Retinal pigment epithelial cell (primary cell): Measurements from ENCODE around the gene MID2.
"Not testable (repeated sequence)": the region's sequence is repeated elsewhere in the genome, so short reads cannot be mapped to it uniquely, and the experiment has no call there.

Experiments used
- DNase-seq: peaks from one replicate; pipeline ENCODE4 v3.0.0-alpha.2; 2010; ENCODE audit warnings: low read depth
- H3K4me3 ChIP-seq: 2 replicates; pipeline ENCODE4 v1.5.1; 2011; ENCODE audit warnings: mild to moderate bottlenecking, low read length, control low read depth, moderate library complexity
- TF ChIP-seq, protein P1 (sequence below): conservative IDR thresholded peaks from 2 replicates; pipeline ENCODE4 v1.5.1; 2011; ENCODE audit warnings: low read depth, low read length, control low read depth, inconsistent platforms

Gene MID2

GRCh38 chrX:107856289-107856688 is 30.6 kb downstream of the MID2 start:
- no peak for DNase-seq
- TF ChIP-seq, protein P1, sequence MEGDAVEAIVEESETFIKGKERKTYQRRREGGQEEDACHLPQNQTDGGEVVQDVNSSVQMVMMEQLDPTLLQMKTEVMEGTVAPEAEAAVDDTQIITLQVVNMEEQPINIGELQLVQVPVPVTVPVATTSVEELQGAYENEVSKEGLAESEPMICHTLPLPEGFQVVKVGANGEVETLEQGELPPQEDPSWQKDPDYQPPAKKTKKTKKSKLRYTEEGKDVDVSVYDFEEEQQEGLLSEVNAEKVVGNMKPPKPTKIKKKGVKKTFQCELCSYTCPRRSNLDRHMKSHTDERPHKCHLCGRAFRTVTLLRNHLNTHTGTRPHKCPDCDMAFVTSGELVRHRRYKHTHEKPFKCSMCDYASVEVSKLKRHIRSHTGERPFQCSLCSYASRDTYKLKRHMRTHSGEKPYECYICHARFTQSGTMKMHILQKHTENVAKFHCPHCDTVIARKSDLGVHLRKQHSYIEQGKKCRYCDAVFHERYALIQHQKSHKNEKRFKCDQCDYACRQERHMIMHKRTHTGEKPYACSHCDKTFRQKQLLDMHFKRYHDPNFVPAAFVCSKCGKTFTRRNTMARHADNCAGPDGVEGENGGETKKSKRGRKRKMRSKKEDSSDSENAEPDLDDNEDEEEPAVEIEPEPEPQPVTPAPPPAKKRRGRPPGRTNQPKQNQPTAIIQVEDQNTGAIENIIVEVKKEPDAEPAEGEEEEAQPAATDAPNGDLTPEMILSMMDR: no peak
- H3K4me3 ChIP-seq: no peak overlapping the region

GRCh38 chrX:107857041-107857440 is 31.4 kb downstream of the MID2 start:
- H3K4me3 ChIP-seq, DNase-seq: not testable (repeated sequence)

DNA sequence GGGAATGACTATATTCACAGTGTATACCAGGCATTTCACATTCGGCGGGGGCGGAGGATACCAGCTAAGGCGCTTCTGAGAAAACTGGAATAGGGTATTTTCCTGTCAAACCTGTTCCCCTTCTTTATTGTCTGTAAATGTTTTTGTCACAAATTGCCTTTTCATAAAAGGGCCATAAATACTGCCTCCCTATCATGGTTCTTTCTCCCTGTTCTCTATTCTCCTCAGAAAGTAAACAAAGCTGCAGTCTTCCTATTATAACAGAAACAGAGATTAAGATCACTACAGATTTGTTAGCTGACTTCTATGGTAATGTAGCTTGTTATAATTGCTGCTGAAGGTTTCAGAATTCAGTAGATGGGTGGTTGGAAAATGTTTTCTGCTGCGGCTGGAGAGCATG is 32.2 kb downstream of the MID2 start:
- H3K4me3 ChIP-seq: no peak overlapping the region
- TF ChIP-seq, protein P1: no peak
- DNase-seq: no peak

DNA sequence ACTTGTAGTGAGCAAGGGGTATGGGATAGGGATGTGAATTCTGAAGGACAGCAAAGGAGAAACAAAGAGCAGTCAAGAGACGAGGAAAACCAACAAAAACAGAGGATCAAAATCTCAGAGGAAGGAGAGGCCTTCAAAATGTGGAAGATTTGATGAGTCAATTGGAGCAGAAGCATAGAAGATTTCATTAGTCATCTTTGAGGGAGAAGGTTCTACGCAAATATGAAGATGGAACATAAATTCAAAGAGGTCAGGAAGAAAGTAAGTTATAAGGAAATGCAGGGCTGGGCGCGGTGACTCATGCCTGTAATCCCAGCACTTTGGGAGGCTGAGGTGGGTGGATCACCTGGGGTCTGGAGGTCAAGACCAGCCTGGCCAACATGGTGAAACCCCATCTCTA is 35.4 kb downstream of the MID2 start:
- DNase-seq: no peak
- no peak overlapping the region for H3K4me3 ChIP-seq
- TF ChIP-seq, protein P1: no peak

DNA sequence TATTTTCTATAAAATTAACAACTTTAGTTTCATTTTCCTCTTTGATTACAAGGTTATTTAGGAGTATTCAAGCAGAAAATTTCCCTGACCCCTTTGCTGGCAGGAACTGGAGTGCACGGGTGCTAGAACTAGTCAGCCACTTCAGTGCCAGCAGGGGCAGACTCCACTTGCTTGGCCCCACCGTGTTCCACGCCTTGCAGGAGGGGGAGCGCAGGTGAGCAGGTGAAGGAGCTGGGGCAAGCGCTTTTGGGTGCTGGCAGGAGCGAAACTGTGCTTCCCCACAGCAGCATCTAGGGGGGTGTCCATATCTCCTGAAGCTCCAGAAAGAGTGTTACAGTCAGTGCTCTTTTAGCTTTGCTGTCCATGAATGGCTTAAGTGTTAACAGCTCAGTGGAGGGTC is 45.5 kb downstream of the MID2 start:
- TF ChIP-seq, protein P1: no peak
- H3K4me3 ChIP-seq: no peak overlapping the region
- no peak for DNase-seq

- TF ChIP-seq, protein P1: no peak
- H3K4me3 ChIP-seq: no peak overlapping the region
- DNase-seq: no peak
Observed at GRCh38 chrX:107878106-107878505, 52.4 kb downstream of the MID2 start.

DNA sequence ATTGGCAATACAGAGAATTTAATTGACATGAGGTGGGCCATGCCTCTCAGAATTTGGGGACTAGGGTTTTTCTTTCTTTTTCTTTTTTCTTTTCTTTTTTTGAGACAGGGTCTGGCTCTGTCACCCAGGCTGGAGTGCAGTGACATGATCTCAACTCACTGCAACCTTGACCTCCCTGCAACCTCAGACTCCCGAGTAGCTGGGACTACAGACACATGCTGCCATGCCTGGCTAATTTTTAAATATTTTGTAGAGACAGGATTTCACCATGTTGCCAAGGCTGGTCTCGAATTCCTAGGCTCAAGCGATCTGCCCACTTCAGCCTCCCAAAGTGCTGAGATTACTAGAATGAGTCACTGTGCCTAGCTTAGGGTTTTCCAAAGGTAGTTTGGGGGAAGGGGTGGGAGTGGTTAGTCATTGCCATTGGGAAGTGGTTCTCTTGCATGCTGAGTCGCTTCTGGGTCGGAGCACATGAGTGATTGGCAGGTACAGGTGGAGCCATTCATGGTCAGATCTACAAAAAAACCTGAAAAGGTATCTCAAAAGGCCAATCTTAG is 54.5 kb downstream of the MID2 start:
- no peak for DNase-seq
- TF ChIP-seq, protein P1: no peak
- H3K4me3 ChIP-seq: no peak overlapping the region

GRCh38 chrX:107894038-107894437 is 68.4 kb downstream of the MID2 start:
- TF ChIP-seq, protein P1: peak; percentile 47

More at GRCh38 chrX:107894038-107894437, 68.4 kb downstream of the MID2 start:
- no peak overlapping the region for H3K4me3 ChIP-seq
- peak; percentile 9 for DNase-seq
